Nephron (organoid): ENCODE measurements around the gene NR2F2.
"Not testable (repeated sequence)": the region's sequence is repeated elsewhere in the genome, so short reads cannot be mapped to it uniquely, and the experiment has no call there.

ENCODE experiments used
- H3K27ac Mint-ChIP-seq, 3 experiments: 2 replicates each; pipeline ENCODE4 v1.8.0; 2020; ENCODE audit warnings: mixed read lengths in 3 of 3, mild to moderate bottlenecking in 2 of 3, moderate library complexity in 1 of 3
- H3K27me3 Mint-ChIP-seq: 2 replicates; pipeline ENCODE4 v1.8.0; 2021; ENCODE audit warnings: low read depth, mild to moderate bottlenecking, moderate library complexity, mixed read lengths
- H3K36me3 Mint-ChIP-seq: 2 replicates; pipeline ENCODE4 v1.8.0; 2020; ENCODE audit warnings: low read depth, mixed read lengths
- H3K4me1 Mint-ChIP-seq: 2 replicates; pipeline ENCODE4 v1.8.0; 2020; ENCODE audit warnings: mixed read lengths
- H3K4me3 Mint-ChIP-seq, 3 experiments: 2 replicates each; pipeline ENCODE4 v1.8.0; 2020; ENCODE audit warnings: mild to moderate bottlenecking in 3 of 3, mixed read lengths in 3 of 3, moderate library complexity in 2 of 3
- H3K9me3 Mint-ChIP-seq: 2 replicates; pipeline ENCODE4 v1.8.0; 2020; ENCODE audit warnings: mixed read lengths
- CTCF ChIP-seq, 3 experiments: fragments of 200-600 bp; sonication (generic); IDR thresholded peaks; one replicate each; pipeline ENCODE4 v1.5.0; 2021; ENCODE audit warnings: antibody characterized with exemption in 3 of 3; ENCODE audit not compliant: unreplicated experiment in 3 of 3

The NR2F2 gene

GRCh38 chr15:96369825-96370621 lies 39.5 kb downstream of the NR2F2 start:
- H3K4me3 Mint-ChIP-seq = no peak overlapping the region
- TF ChIP-seq CTCF (IDR thresholded peaks at IDR 0.05; ENCODE audit: unreplicated experiment in 3 of 3) = no peak

GRCh38 chr15:96372554-96372953 lies 42.1 kb downstream of the NR2F2 start:
- TF ChIP-seq CTCF (IDR thresholded peaks at IDR 0.05; ENCODE audit: unreplicated experiment in 3 of 3) = no peak
- H3K27me3 Mint-ChIP-seq = peaks cover 61% of the 10 kb centered on the region
- peaks cover 4% of the 10 kb centered on the region for H3K4me1 Mint-ChIP-seq
- H3K4me3 Mint-ChIP-seq = no peak overlapping the region
- no peaks in the 10 kb centered on the region for H3K9me3 Mint-ChIP-seq
- H3K36me3 Mint-ChIP-seq = peaks cover 9% of the 10 kb centered on the region
- no peak overlapping the region for H3K27ac Mint-ChIP-seq

More at GRCh38 chr15:96369825-96370621, 39.5 kb downstream of the NR2F2 start:
- peaks cover 19% of the 10 kb centered on the region for H3K4me1 Mint-ChIP-seq
- H3K36me3 Mint-ChIP-seq = peaks cover 9% of the 10 kb centered on the region
- H3K9me3 Mint-ChIP-seq = no peaks in the 10 kb centered on the region
- no peak overlapping the region for H3K27ac Mint-ChIP-seq
- H3K27me3 Mint-ChIP-seq = peaks cover 81% of the 10 kb centered on the region

- Mint-ChIP-seq H3K36me3 (peaks cover 16% of the 10 kb centered on the region), H3K9me3 (no peaks in the 10 kb centered on the region), H3K27me3 (peaks cover 42% of the 10 kb centered on the region), H3K27ac (no peak overlapping the region), H3K4me1 (no peaks in the 10 kb centered on the region), H3K4me3 (no peak overlapping the region)
- no peak for TF ChIP-seq CTCF (IDR thresholded peaks at IDR 0.05; ENCODE audit: unreplicated experiment in 3 of 3)
Measured at GRCh38 chr15:96374499-96374898, 44.0 kb downstream of the NR2F2 start.

GRCh38 chr15:96379592-96379991 lies 49.1 kb downstream of the NR2F2 start:
- H3K27me3 Mint-ChIP-seq, H3K27ac Mint-ChIP-seq, H3K4me1 Mint-ChIP-seq, H3K4me3 Mint-ChIP-seq: not testable (repeated sequence)
- H3K36me3 Mint-ChIP-seq = peaks cover 22% of the 10 kb centered on the region
- peaks cover 12% of the 10 kb centered on the region for H3K9me3 Mint-ChIP-seq

GRCh38 chr15:96381463-96381862 lies 51.0 kb downstream of the NR2F2 start:
- Mint-ChIP-seq H3K9me3 (peaks cover 14% of the 10 kb centered on the region), H3K4me1 (no peaks in the 10 kb centered on the region), H3K36me3 (peaks cover 29% of the 10 kb centered on the region), H3K27ac (no peak overlapping the region), H3K27me3 (peaks cover 8% of the 10 kb centered on the region), H3K4me3 (no peak overlapping the region)
- no peak for TF ChIP-seq CTCF (IDR thresholded peaks at IDR 0.05; ENCODE audit: unreplicated experiment in 3 of 3)

- Mint-ChIP-seq H3K4me1 (no peaks in the 10 kb centered on the region), H3K9me3 (peaks cover 14% of the 10 kb centered on the region), H3K27me3 (peaks cover 3% of the 10 kb centered on the region), H3K36me3 (peaks cover 22% of the 10 kb centered on the region), H3K4me3 (no peak overlapping the region), H3K27ac (no peak overlapping the region)
- TF ChIP-seq CTCF (IDR thresholded peaks at IDR 0.05; ENCODE audit: unreplicated experiment in 3 of 3) = no peak
Measured at GRCh38 chr15:96385195-96385594, 54.7 kb downstream of the NR2F2 start.
